ENCODE results near the gene ENPP7.

DNA sequence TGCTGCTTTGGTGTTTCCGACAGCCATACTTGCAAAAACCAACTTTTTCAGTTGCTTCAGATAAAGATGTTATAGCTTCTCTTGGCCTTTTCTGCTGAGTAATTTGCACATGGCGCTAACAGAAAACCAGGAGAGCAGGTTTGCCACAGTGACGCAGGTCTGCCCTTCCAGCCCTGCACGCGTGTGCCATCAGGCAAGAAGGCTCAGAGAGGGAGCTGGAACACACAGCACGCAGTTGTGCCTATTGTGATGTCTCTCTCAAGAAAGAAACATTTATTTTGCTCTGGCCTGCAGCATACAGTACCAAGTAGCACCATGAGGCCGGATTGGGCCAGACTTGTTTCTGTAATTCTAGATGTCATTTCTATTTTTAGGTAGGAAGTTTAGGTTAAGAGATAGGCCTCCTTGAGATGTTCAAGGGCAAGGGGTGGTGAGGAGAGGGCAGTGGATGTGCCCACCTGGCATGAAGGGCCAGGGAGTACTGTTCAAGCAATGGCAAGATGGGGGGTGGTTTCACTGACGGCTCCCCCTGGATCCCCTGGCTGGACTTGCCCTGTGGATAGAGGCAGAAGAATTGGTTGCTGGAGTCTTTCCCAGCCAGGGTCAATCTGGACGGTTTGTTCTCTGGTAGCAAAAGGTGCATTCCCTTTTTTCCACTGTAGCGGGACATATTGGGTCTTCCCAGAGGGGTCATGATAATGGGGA is 49.1 kb downstream of the ENPP7 start:
- no peak for TF ChIP-seq SUZ12 (IDR thresholded peaks at IDR 0.05; ENCODE audit: extremely low read depth, insufficient read depth, insufficient read length)
- TF ChIP-seq ZNF274 (IDR thresholded peaks at IDR 0.05; ENCODE audit: low read depth, low read length) = no peak
- no peak for TF ChIP-seq YY1 (IDR thresholded peaks at IDR 0.05; ENCODE audit: insufficient read depth, insufficient read length)
